Measurements from ENCODE around the gene MIER2. TPM values are rescaled to one million over a fixed set of nuclear protein-coding genes. Genes with fewer than 3 reads are reported as not detected.

Gene MIER2
- total and polyA plus RNA-seq, 2 donors from 2014 or later: 18.4 to 23.4 TPM

DNA sequence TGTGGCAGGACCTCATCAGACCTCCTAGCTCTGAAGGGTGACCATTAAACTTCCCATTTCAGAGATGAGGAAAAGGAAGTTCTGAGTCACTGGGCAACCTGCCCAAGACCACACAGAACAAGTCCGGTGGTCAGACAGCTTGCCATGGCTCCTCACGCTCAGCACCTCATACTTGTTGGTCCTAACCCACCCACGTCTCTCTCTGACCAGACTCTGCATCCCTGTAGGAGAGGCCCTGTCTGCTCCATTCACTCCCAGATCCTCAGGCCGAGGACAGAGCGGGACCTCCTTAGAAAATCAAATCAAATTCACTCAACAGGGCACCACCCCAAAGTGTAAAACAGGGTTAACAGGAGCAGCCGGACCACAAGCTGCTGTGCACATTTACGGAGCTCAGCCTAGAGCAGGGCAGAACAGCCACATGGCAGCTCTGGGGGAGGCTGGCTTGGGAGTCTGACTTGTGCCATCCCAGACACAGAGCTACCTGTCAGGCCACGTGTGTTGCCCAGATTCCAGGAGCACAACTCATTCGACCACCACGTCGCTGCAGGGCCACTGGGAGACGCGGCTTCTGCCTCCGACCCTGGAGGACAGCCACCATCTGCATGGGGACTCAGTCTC is 1.7 kb downstream of the MIER2 start:
- TF ChIP-seq CTCF (IDR thresholded peaks at IDR 0.05; ENCODE audit: borderline replicate concordance, extremely low read depth, insufficient read depth): no peak
- peaks cover 0 to 29% (median 13%) of the 10 kb centered on the region in 3 donors for H3K4me1 ChIP-seq (ENCODE audit: control insufficient read depth in 2 of 3, insufficient read depth in 2 of 3, low read depth in 1 of 3, low read length in 3 of 3)
- peak overlapping the region in 1 of 2 donors; percentile 18 for H3K27ac ChIP-seq (ENCODE audit: low read depth in 2 of 2, low read length in 2 of 2)
- peak overlapping the region in 2 of 3 donors; percentile 52 to 67 for H3K4me3 ChIP-seq (ENCODE audit: low read length in 3 of 3)
- no peak for DNase-seq
- peak overlapping the region in 1 of 3 donors; percentile 37 for H3K9ac ChIP-seq (ENCODE audit: low read length in 3 of 3)
- H3K36me3 ChIP-seq (ENCODE audit: control insufficient read depth in 2 of 3, insufficient read depth in 3 of 3, low read length in 3 of 3): peaks cover 0 to 2% (median 0%) of the 10 kb centered on the region in 3 donors
- H3K27me3 ChIP-seq (ENCODE audit: control insufficient read depth, insufficient read depth, low read length): no peaks in the 10 kb centered on the region
- intact Hi-C loops (cut with DNase I): no loop called here
- no peaks in the 10 kb centered on the region for H3K9me3 ChIP-seq (ENCODE audit: control insufficient read depth in 2 of 3, insufficient read depth in 1 of 3, low read length in 3 of 3)
- FAIRE-seq: no peak

- Histone ChIP-seq H3K4me1 (ENCODE audit: control insufficient read depth in 2 of 3, insufficient read depth in 2 of 3, low read depth in 1 of 3, low read length in 3 of 3) (peaks cover 0 to 29% (median 13%) of the 10 kb centered on the region in 3 donors), H3K4me3 (ENCODE audit: low read length in 3 of 3) (peak overlapping the region in 1 of 3 donors; percentile 21), H3K9ac (ENCODE audit: low read length in 3 of 3) (no peak overlapping the region), H3K27me3 (ENCODE audit: control insufficient read depth, insufficient read depth, low read length) (no peaks in the 10 kb centered on the region), H3K9me3 (ENCODE audit: control insufficient read depth in 2 of 3, insufficient read depth in 1 of 3, low read length in 3 of 3) (no peaks in the 10 kb centered on the region), H3K27ac (ENCODE audit: low read depth in 2 of 2, low read length in 2 of 2) (peak overlapping the region in 1 of 2 donors; percentile 18), H3K36me3 (ENCODE audit: control insufficient read depth in 2 of 3, insufficient read depth in 3 of 3, low read length in 3 of 3) (peaks cover 0 to 2% (median 0%) of the 10 kb centered on the region in 3 donors)
- no peak for TF ChIP-seq CTCF (IDR thresholded peaks at IDR 0.05; ENCODE audit: borderline replicate concordance, extremely low read depth, insufficient read depth)
- DNase-seq (no peak), FAIRE-seq (no peak)
- intact Hi-C loops (cut with DNase I): no loop called here
Observed at GRCh38 chr19:342128-342455, 2.5 kb downstream of the MIER2 start.

GRCh38 chr19:341386-342127 is 3.0 kb downstream of the MIER2 start:
- TF ChIP-seq CTCF (IDR thresholded peaks at IDR 0.05; ENCODE audit: borderline replicate concordance, extremely low read depth, insufficient read depth): no peak
- Histone ChIP-seq H3K36me3 (ENCODE audit: control insufficient read depth in 2 of 3, insufficient read depth in 3 of 3, low read length in 3 of 3) (peaks cover 0 to 2% (median 0%) of the 10 kb centered on the region in 3 donors), H3K27ac (ENCODE audit: low read depth in 2 of 2, low read length in 2 of 2) (no peak overlapping the region), H3K27me3 (ENCODE audit: control insufficient read depth, insufficient read depth, low read length) (no peaks in the 10 kb centered on the region), H3K9me3 (ENCODE audit: control insufficient read depth in 2 of 3, insufficient read depth in 1 of 3, low read length in 3 of 3) (no peaks in the 10 kb centered on the region), H3K4me3 (ENCODE audit: low read length in 3 of 3) (peak overlapping the region in 1 of 3 donors; percentile 21), H3K4me1 (ENCODE audit: control insufficient read depth in 2 of 3, insufficient read depth in 2 of 3, low read depth in 1 of 3, low read length in 3 of 3) (peaks cover 0 to 29% (median 13%) of the 10 kb centered on the region in 3 donors), H3K9ac (ENCODE audit: low read length in 3 of 3) (no peak overlapping the region)
- FAIRE-seq (no peak), DNase-seq (no peak)
- intact Hi-C loops (cut with DNase I): no loop called here

Data from kidney (tissue), 14 donors.